Osteoblast (primary cell): Measurements from ENCODE around the gene PLET1. TPM values are rescaled to one million over a fixed set of nuclear protein-coding genes. Genes with fewer than 3 reads are reported as not detected.

ENCODE experiments used
- DNase-seq: peaks from one replicate; pipeline ENCODE4 v3.0.0; 2011; ENCODE audit warnings: low spot score, mixed read lengths; ENCODE audit not compliant: insufficient read length; ENCODE audit errors: missing footprints
- H2AFZ ChIP-seq: 2 replicates; pipeline ENCODE4 v1.6.0; 2011; ENCODE audit warnings: mild to moderate bottlenecking, low read length
- H3K27ac ChIP-seq: 2 replicates; pipeline ENCODE4 v1.5.1; 2011; ENCODE audit warnings: mild to moderate bottlenecking, low read depth, low read length, moderate library complexity
- H3K27me3 ChIP-seq: 2 replicates; pipeline ENCODE4 v1.6.0; 2012; ENCODE audit warnings: mild to moderate bottlenecking, control low read depth, inconsistent platforms, low read length, moderate library complexity; ENCODE audit not compliant: insufficient read depth
- H3K36me3 ChIP-seq: 2 replicates; pipeline ENCODE4 v1.5.1; 2011; ENCODE audit warnings: mild to moderate bottlenecking, low read length, control low read depth, moderate library complexity; ENCODE audit not compliant: insufficient read depth
- H3K4me1 ChIP-seq: 2 replicates; pipeline ENCODE4 v1.5.1; 2011; ENCODE audit warnings: mild to moderate bottlenecking, low read length, control low read depth, moderate library complexity; ENCODE audit not compliant: insufficient read depth
- H3K4me2 ChIP-seq: 2 replicates; pipeline ENCODE4 v1.6.0; 2011; ENCODE audit warnings: mild to moderate bottlenecking, low read length; ENCODE audit not compliant: insufficient read depth
- H3K4me3 ChIP-seq: fragments of 200-600 bp; sonication (generic); 3 replicates; pipeline ENCODE4 v1.5.1; 2012; ENCODE audit warnings: mild to moderate bottlenecking, low read length, inconsistent platforms; ENCODE audit not compliant: insufficient read depth
- H3K79me2 ChIP-seq: 2 replicates; pipeline ENCODE4 v1.6.0; 2012; ENCODE audit warnings: mild to moderate bottlenecking, low read length, control low read depth, inconsistent platforms; ENCODE audit not compliant: insufficient read depth
- H3K9me3 ChIP-seq: 2 replicates; pipeline ENCODE4 v1.5.1; 2011; ENCODE audit warnings: low read depth, low read length, control low read depth
- H4K20me1 ChIP-seq: 2 replicates; pipeline ENCODE4 v1.6.0; 2012; ENCODE audit warnings: mild to moderate bottlenecking, low read length, control low read depth; ENCODE audit not compliant: insufficient read depth
- CTCF ChIP-seq: IDR thresholded peaks from 2 replicates; pipeline ENCODE4 v1.5.1; 2011; ENCODE audit warnings: mild to moderate bottlenecking, low read depth, low read length, moderate library complexity; ENCODE audit errors: extremely low read depth
- total RNA-seq: library from RNA; depleted of rRNA; stranded (reverse); fragments of >200 nt; gene quantifications from 2 replicates; pipeline ENCODE4 v1.2.3, GENCODE V29; 2012

Gene PLET1
- total RNA-seq, 1 donor, result not detected

GRCh38 chr11:112273066-112273465 is 12.4 kb upstream of the PLET1 start:
- H2AFZ ChIP-seq, result no peak overlapping the region
- no peaks in the 10 kb centered on the region for H3K79me2 ChIP-seq
- H3K9me3 ChIP-seq, result no peaks in the 10 kb centered on the region
- DNase-seq, result no peak
- H3K27me3 ChIP-seq, result peaks cover 4% of the 10 kb centered on the region
- no peaks in the 10 kb centered on the region for H4K20me1 ChIP-seq
- H3K36me3 ChIP-seq, result no peaks in the 10 kb centered on the region
- H3K27ac ChIP-seq, result no peak overlapping the region
- H3K4me3 ChIP-seq, result no peak overlapping the region
- H3K4me2 ChIP-seq, result no peak overlapping the region
- TF ChIP-seq CTCF, result no peak
- H3K4me1 ChIP-seq, result no peaks in the 10 kb centered on the region

- Histone ChIP-seq H3K27ac (no peak overlapping the region), H4K20me1 (no peaks in the 10 kb centered on the region), H2AFZ (no peak overlapping the region), H3K79me2 (no peaks in the 10 kb centered on the region), H3K4me1 (no peaks in the 10 kb centered on the region), H3K4me2 (no peak overlapping the region), H3K9me3 (no peaks in the 10 kb centered on the region), H3K36me3 (no peaks in the 10 kb centered on the region), H3K27me3 (peaks cover under 1% of the 10 kb centered on the region), H3K4me3 (no peak overlapping the region)
- no peak for DNase-seq
- TF ChIP-seq CTCF, result no peak
Measured at GRCh38 chr11:112271242-112271641, 10.6 kb upstream of the PLET1 start.

- H3K4me2 ChIP-seq, result no peak overlapping the region
- H2AFZ ChIP-seq, result no peak overlapping the region
- no peak for DNase-seq
- H3K79me2 ChIP-seq, result no peaks in the 10 kb centered on the region
- no peaks in the 10 kb centered on the region for H3K27me3 ChIP-seq
- no peak overlapping the region for H3K27ac ChIP-seq
- TF ChIP-seq CTCF, result no peak
- H3K36me3 ChIP-seq, result no peaks in the 10 kb centered on the region
- no peaks in the 10 kb centered on the region for H4K20me1 ChIP-seq
- H3K4me3 ChIP-seq, result no peak overlapping the region
- no peaks in the 10 kb centered on the region for H3K9me3 ChIP-seq
- no peaks in the 10 kb centered on the region for H3K4me1 ChIP-seq
Measured at GRCh38 chr11:112270551-112271180, 10.0 kb upstream of the PLET1 start.

GRCh38 chr11:112269139-112269538 is 8.5 kb upstream of the PLET1 start:
- H4K20me1 ChIP-seq, result no peaks in the 10 kb centered on the region

More at GRCh38 chr11:112269139-112269538, 8.5 kb upstream of the PLET1 start:
- DNase-seq, result no peak
- Histone ChIP-seq H3K79me2 (no peaks in the 10 kb centered on the region), H3K4me1 (no peaks in the 10 kb centered on the region), H3K36me3 (no peaks in the 10 kb centered on the region), H3K27ac (no peak overlapping the region), H3K4me3 (no peak overlapping the region), H3K9me3 (no peaks in the 10 kb centered on the region), H3K4me2 (no peak overlapping the region), H2AFZ (no peak overlapping the region), H3K27me3 (no peaks in the 10 kb centered on the region)
- TF ChIP-seq CTCF, result no peak
